ENCODE data around the gene TRIM6.
A peak's percentile ranks its signal among the peaks of the same experiment; 100 is the strongest.

The TRIM6 gene

DNA sequence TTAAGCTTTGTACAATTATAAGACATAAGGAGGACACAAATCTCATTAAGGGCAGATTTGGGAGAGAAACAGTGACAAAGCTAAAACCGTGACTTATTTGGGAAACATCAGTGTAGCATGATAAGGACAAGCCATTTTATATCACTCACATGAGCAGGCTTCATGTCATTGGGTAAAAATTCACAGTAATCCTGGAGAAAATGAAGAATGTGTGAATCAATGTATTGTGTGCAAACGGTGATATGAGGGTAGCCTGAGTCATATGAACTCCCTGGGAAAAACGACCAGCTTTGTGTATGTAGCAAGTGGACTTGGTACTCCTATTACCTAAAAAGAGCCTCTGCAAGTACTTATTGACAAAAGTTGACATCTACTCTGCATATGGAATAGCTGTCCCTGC is 22.4 kb downstream of the TRIM6 start:
- ChIA-PET CTCF (interaction anchor here (1.2 kb wide), 1 partner anchor 17 kb away, joined by 4 read pairs; no protein-coding TSS in a partner anchor), POLR2A (no interaction called here)
- Histone ChIP-seq H3K4me3 (ENCODE audit: control insufficient read depth in 1 of 7, extremely low read depth in 1 of 7, insufficient read depth in 4 of 7, low read depth in 2 of 7, low read length in 6 of 7) (no peak overlapping the region), H3K27me3 (replicated peaks in 2 of 5; ENCODE audit: control insufficient read depth in 4 of 5, insufficient read depth in 5 of 5, low read length in 4 of 5) (no peaks in the 10 kb centered on the region), H3K9me3 (ENCODE audit: control extremely low read depth in 1 of 5, control insufficient read depth in 4 of 5, insufficient read depth in 2 of 5, low read depth in 1 of 5, low read length in 4 of 5) (no peaks in the 10 kb centered on the region), H3K4me1 (ENCODE audit: control extremely low read depth in 1 of 4, control insufficient read depth in 4 of 4, insufficient read depth in 4 of 4, low read length in 3 of 4) (peaks cover 0 to 2% (median 0%) of the 10 kb centered on the region in 4 experiments), H3K27ac (ENCODE audit: insufficient read depth in 1 of 2, low read depth in 1 of 2, low read length in 2 of 2, poor library complexity in 1 of 2, severe bottlenecking in 2 of 2) (no peak overlapping the region), H3K36me3 (ENCODE audit: control insufficient read depth in 4 of 4, insufficient read depth in 4 of 4, low read length in 3 of 4) (no peaks in the 10 kb centered on the region)
- WGBS (ENCODE audit: insufficient coverage) = 60% methylated on average over 1 of the region's 3 CpGs
- no peak for DNase-seq

- no peak for DNase-seq
- no peaks in the 10 kb centered on the region for H3K27me3 ChIP-seq (replicated peaks in 2 of 5; ENCODE audit: control insufficient read depth in 4 of 5, insufficient read depth in 5 of 5, low read length in 4 of 5)
- peaks cover 2 to 17% (median 15%) of the 10 kb centered on the region in 4 experiments for H3K4me1 ChIP-seq (ENCODE audit: control extremely low read depth in 1 of 4, control insufficient read depth in 4 of 4, insufficient read depth in 4 of 4, low read length in 3 of 4)
- no peaks in the 10 kb centered on the region for H3K36me3 ChIP-seq (ENCODE audit: control insufficient read depth in 4 of 4, insufficient read depth in 4 of 4, low read length in 3 of 4)
- H3K27ac ChIP-seq (ENCODE audit: insufficient read depth in 1 of 2, low read depth in 1 of 2, low read length in 2 of 2, poor library complexity in 1 of 2, severe bottlenecking in 2 of 2) = no peak overlapping the region
- CTCF ChIA-PET = interaction anchor here (1.4 to 1.5 kb wide), 2 partner anchors 10 to 21 kb away, joined by 3 read pairs; no protein-coding TSS in a partner anchor
- H3K9me3 ChIP-seq (ENCODE audit: control extremely low read depth in 1 of 5, control insufficient read depth in 4 of 5, insufficient read depth in 2 of 5, low read depth in 1 of 5, low read length in 4 of 5) = no peaks in the 10 kb centered on the region
- POLR2A ChIA-PET = no interaction called here
- 70% methylated on average over 2 of the region's 3 CpGs for WGBS (ENCODE audit: insufficient coverage)
- H3K4me3 ChIP-seq (ENCODE audit: control insufficient read depth in 1 of 7, extremely low read depth in 1 of 7, insufficient read depth in 4 of 7, low read depth in 2 of 7, low read length in 6 of 7) = no peak overlapping the region
These were observed 24.4 kb downstream of the TRIM6 start for GRCh38 chr11:5620651-5621521.

GRCh38 chr11:5621580-5621979 is 25.1 kb downstream of the TRIM6 start:
- POLR2A ChIA-PET = no interaction called here
- H3K27ac ChIP-seq (ENCODE audit: insufficient read depth in 1 of 2, low read depth in 1 of 2, low read length in 2 of 2, poor library complexity in 1 of 2, severe bottlenecking in 2 of 2) = no peak overlapping the region
- no peaks in the 10 kb centered on the region for H3K36me3 ChIP-seq (ENCODE audit: control insufficient read depth in 4 of 4, insufficient read depth in 4 of 4, low read length in 3 of 4)
- H3K4me3 ChIP-seq (ENCODE audit: control insufficient read depth in 1 of 7, extremely low read depth in 1 of 7, insufficient read depth in 4 of 7, low read depth in 2 of 7, low read length in 6 of 7) = no peak overlapping the region
- no peaks in the 10 kb centered on the region for H3K9me3 ChIP-seq (ENCODE audit: control extremely low read depth in 1 of 5, control insufficient read depth in 4 of 5, insufficient read depth in 2 of 5, low read depth in 1 of 5, low read length in 4 of 5)
- CTCF ChIA-PET = no interaction called here
- H3K27me3 ChIP-seq (replicated peaks in 2 of 5; ENCODE audit: control insufficient read depth in 4 of 5, insufficient read depth in 5 of 5, low read length in 4 of 5) = no peaks in the 10 kb centered on the region
- DNase-seq = no peak
- H3K4me1 ChIP-seq (ENCODE audit: control extremely low read depth in 1 of 4, control insufficient read depth in 4 of 4, insufficient read depth in 4 of 4, low read length in 3 of 4) = peaks cover 2 to 21% (median 15%) of the 10 kb centered on the region in 4 experiments

DNA sequence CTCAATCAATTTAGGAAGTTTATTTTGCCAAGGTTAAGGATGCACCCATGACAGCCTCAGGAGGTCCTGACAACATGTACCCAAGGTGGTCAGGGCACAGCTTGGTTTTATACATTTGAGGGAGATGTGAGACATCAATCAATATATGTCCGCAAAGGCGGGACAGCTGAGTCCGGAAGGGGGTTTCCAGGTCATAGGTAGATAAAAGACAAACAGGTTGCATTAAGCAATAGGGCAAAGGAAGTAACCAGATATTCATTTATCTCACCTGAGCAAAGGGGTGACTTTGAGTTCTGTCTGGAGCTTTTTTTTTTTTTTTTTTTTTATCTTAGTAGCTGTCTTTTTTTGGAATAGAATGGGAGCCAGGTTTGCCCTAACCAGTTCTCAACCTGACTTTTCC is 26.4 kb downstream of the TRIM6 start:
- WGBS (ENCODE audit: insufficient coverage) = no CpG with 5 or more reads among the region's 3 CpGs
- POLR2A ChIA-PET = interaction anchor here (0.6 kb wide), 1 partner anchor 11 kb away, joined by 5 read pairs; no protein-coding TSS in a partner anchor

GRCh38 chr11:5624489-5625279 is 28.2 kb downstream of the TRIM6 start, which contains the start of gene TRIM34:
Gene TRIM34, plus strand, starts transcription at chr11:5625001. Its CDS starts 7,331 bp downstream, at chr11:5632332.
- no peaks in the 10 kb centered on the region for H3K9me3 ChIP-seq (ENCODE audit: control extremely low read depth in 1 of 5, control insufficient read depth in 4 of 5, insufficient read depth in 2 of 5, low read depth in 1 of 5, low read length in 4 of 5)
- 23% methylated on average over 6 of the region's 7 CpGs for WGBS (ENCODE audit: insufficient coverage)
- DNase-seq = peak; percentile 82 to 94 (median 91)
- no peaks in the 10 kb centered on the region for H3K36me3 ChIP-seq (ENCODE audit: control insufficient read depth in 4 of 4, insufficient read depth in 4 of 4, low read length in 3 of 4)
- H3K27ac ChIP-seq (ENCODE audit: insufficient read depth in 1 of 2, low read depth in 1 of 2, low read length in 2 of 2, poor library complexity in 1 of 2, severe bottlenecking in 2 of 2) = peak within 1 kb of the TSS; percentile 77 to 82
- H3K4me3 ChIP-seq (ENCODE audit: control insufficient read depth in 1 of 7, extremely low read depth in 1 of 7, insufficient read depth in 4 of 7, low read depth in 2 of 7, low read length in 6 of 7) = peak within 1 kb of the TSS; percentile 65 to 87 (median 83)
- ChIA-PET CTCF (interaction anchor here (1.0 to 1.3 kb wide), 2 partner anchors 24 to 70 kb away, joined by 4 to 6 read pairs; no protein-coding TSS in a partner anchor), POLR2A (interaction anchor here (0.6 kb wide), 1 partner anchor 186 kb away, joined by 3 read pairs; no protein-coding TSS in a partner anchor)
- peaks cover 7 to 32% (median 25%) of the 10 kb centered on the region in 4 experiments for H3K4me1 ChIP-seq (ENCODE audit: control extremely low read depth in 1 of 4, control insufficient read depth in 4 of 4, insufficient read depth in 4 of 4, low read length in 3 of 4)
- H3K27me3 ChIP-seq (replicated peaks in 2 of 5; ENCODE audit: control insufficient read depth in 4 of 5, insufficient read depth in 5 of 5, low read length in 4 of 5) = no peaks in the 10 kb centered on the region

More for the DNA sequence above, 26.4 kb downstream of the TRIM6 start:
- DNase-seq = no peak
- CTCF ChIA-PET = interaction anchor here (1.5 kb wide), 1 partner anchor 10 kb away, joined by 3 read pairs; no protein-coding TSS in a partner anchor
- peaks cover 3 to 30% (median 23%) of the 10 kb centered on the region in 4 experiments for H3K4me1 ChIP-seq (ENCODE audit: control extremely low read depth in 1 of 4, control insufficient read depth in 4 of 4, insufficient read depth in 4 of 4, low read length in 3 of 4)
- H3K27me3 ChIP-seq (replicated peaks in 2 of 5; ENCODE audit: control insufficient read depth in 4 of 5, insufficient read depth in 5 of 5, low read length in 4 of 5) = no peaks in the 10 kb centered on the region
- no peak overlapping the region for H3K4me3 ChIP-seq (ENCODE audit: control insufficient read depth in 1 of 7, extremely low read depth in 1 of 7, insufficient read depth in 4 of 7, low read depth in 2 of 7, low read length in 6 of 7)
- H3K36me3 ChIP-seq (ENCODE audit: control insufficient read depth in 4 of 4, insufficient read depth in 4 of 4, low read length in 3 of 4) = no peaks in the 10 kb centered on the region
- H3K9me3 ChIP-seq (ENCODE audit: control extremely low read depth in 1 of 5, control insufficient read depth in 4 of 5, insufficient read depth in 2 of 5, low read depth in 1 of 5, low read length in 4 of 5) = no peaks in the 10 kb centered on the region
- H3K27ac ChIP-seq (ENCODE audit: insufficient read depth in 1 of 2, low read depth in 1 of 2, low read length in 2 of 2, poor library complexity in 1 of 2, severe bottlenecking in 2 of 2) = no peak overlapping the region

DNA sequence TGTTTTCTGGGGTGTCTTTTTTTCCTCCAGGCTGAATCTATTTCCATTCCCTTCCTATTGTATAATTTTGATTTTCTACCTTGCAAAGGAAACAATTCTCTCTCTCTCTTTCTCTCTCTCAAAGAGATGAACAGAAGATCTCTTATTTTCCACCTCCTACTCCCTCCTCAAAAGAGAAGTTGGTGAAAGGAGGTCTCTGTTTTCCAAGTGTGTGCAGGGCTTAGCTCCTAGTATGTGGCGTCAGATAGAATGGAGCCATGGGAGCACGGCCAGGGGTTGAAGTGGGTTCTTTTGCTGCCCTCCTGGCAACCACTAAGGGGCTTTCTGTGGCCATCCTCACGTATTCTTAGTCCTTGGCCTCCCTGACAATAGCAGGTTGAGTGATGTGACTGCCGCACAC is 28.8 kb downstream of the TRIM6 start:
- Histone ChIP-seq H3K36me3 (ENCODE audit: control insufficient read depth in 4 of 4, insufficient read depth in 4 of 4, low read length in 3 of 4) (no peaks in the 10 kb centered on the region), H3K4me1 (ENCODE audit: control extremely low read depth in 1 of 4, control insufficient read depth in 4 of 4, insufficient read depth in 4 of 4, low read length in 3 of 4) (peaks cover 7 to 32% (median 25%) of the 10 kb centered on the region in 4 experiments), H3K27ac (ENCODE audit: insufficient read depth in 1 of 2, low read depth in 1 of 2, low read length in 2 of 2, poor library complexity in 1 of 2, severe bottlenecking in 2 of 2) (peak overlapping the region in 1 of 2 experiments; percentile 82), H3K4me3 (ENCODE audit: control insufficient read depth in 1 of 7, extremely low read depth in 1 of 7, insufficient read depth in 4 of 7, low read depth in 2 of 7, low read length in 6 of 7) (peak overlapping the region; percentile 65 to 87 (median 83)), H3K9me3 (ENCODE audit: control extremely low read depth in 1 of 5, control insufficient read depth in 4 of 5, insufficient read depth in 2 of 5, low read depth in 1 of 5, low read length in 4 of 5) (no peaks in the 10 kb centered on the region), H3K27me3 (replicated peaks in 2 of 5; ENCODE audit: control insufficient read depth in 4 of 5, insufficient read depth in 5 of 5, low read length in 4 of 5) (no peaks in the 10 kb centered on the region)
- POLR2A ChIA-PET = no interaction called here
- 32% methylated on average over 4 of the region's 4 CpGs for WGBS (ENCODE audit: insufficient coverage)
- CTCF ChIA-PET = interaction anchor here (1.0 kb wide), 1 partner anchor 70 kb away, joined by 4 read pairs; no protein-coding TSS in a partner anchor
- no peak for DNase-seq

All from common myeloid progenitor, CD34-positive (primary cell).